HuH-7.5 (cell line): ENCODE measurements around the gene PCDHGA5.
"Not testable (repeated sequence)": the region's sequence is repeated elsewhere in the genome, so short reads cannot be mapped to it uniquely, and the experiment has no call there.

ENCODE experiments used
- DNase-seq: peaks from one replicate; pipeline ENCODE4 v3.0.0; 2011; ENCODE audit warnings: low spot score

Gene PCDHGA5

DNA sequence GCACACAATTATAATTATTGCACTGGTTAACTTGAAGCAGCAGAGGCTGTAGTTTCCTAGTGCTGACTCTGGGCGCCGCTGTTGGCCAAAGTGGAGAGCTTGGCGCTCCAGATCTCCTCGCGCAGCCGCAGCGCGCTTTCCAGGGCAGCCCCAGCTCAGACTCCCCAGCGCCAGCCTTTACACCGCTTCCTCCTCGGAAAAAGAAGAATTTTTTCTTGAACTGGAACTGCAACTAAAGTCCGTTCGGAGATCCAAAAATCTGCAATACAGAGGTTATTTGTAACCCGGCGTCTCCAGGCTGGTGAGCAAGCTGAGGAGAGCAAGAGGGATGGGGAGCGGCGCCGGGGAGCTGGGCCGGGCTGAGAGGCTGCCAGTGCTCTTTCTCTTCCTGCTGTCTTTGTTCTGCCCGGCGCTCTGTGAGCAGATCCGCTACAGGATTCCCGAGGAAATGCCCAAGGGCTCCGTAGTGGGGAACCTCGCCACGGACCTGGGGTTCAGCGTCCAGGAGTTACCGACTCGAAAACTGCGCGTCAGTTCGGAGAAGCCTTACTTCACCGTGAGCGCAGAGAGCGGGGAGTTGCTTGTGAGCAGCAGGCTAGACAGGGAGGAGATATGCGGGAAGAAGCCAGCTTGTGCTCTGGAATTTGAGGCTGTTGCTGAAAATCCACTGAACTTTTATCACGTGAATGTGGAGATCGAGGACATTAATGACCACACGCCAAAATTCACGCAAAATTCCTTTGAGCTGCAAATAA, 23.8 kb downstream of the PCDHGA5 start, which contains the start of gene PCDHGB4:
PCDHGB4 (plus strand) TSS at position 142 of the 755 bp plus-strand sequence; CDS start at position 329, 187 bp downstream.
- not testable (repeated sequence) for DNase-seq

DNA sequence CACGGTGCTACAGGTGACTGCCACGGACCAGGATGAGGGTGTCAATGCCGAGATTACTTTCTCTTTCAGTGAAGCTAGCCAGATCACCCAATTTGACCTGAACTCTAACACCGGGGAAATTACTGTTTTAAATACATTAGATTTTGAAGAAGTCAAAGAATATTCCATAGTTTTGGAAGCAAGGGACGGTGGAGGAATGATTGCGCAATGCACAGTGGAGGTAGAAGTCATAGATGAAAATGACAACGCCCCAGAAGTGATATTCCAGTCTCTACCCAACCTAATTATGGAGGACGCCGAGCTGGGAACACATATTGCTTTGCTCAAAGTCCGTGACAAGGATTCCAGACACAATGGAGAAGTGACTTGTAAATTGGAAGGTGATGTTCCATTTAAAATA, 24.7 kb downstream of the PCDHGA5 start:
- DNase-seq, result no peak

DNA sequence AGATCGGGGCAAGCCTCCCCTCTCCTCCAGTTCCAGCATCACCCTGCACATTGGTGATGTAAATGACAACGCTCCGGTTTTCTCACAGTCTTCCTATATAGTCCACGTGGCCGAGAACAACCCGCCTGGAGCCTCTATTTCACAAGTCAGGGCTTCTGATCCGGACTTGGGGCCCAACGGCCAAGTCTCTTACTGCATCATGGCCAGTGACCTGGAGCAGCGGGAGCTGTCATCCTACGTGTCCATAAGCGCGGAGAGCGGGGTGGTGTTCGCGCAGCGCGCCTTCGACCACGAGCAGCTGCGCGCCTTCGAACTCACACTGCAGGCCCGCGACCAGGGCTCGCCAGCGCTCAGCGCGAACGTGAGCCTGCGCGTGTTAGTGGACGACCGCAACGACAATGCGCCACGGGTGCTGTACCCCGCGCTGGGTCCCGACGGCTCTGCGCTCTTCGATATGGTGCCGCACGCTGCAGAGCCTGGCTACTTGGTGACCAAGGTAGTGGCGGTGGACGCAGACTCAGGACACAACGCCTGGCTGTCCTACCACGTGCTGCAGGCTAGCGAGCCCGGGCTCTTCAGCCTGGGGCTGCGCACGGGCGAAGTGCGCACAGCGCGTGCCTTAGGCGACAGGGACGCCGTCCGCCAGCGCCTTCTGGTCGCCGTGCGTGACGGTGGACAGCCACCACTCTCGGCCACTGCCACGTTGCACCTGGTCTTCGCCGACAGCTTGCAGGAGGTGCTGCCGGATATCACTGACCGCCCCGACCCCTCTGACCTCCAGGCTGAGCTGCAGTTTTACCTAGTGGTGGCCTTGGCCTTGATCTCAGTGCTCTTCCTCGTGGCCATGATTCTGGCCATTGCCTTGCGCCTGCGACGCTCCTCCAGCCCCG, 25.4 kb downstream of the PCDHGA5 start:
- DNase-seq, result no peak

DNA sequence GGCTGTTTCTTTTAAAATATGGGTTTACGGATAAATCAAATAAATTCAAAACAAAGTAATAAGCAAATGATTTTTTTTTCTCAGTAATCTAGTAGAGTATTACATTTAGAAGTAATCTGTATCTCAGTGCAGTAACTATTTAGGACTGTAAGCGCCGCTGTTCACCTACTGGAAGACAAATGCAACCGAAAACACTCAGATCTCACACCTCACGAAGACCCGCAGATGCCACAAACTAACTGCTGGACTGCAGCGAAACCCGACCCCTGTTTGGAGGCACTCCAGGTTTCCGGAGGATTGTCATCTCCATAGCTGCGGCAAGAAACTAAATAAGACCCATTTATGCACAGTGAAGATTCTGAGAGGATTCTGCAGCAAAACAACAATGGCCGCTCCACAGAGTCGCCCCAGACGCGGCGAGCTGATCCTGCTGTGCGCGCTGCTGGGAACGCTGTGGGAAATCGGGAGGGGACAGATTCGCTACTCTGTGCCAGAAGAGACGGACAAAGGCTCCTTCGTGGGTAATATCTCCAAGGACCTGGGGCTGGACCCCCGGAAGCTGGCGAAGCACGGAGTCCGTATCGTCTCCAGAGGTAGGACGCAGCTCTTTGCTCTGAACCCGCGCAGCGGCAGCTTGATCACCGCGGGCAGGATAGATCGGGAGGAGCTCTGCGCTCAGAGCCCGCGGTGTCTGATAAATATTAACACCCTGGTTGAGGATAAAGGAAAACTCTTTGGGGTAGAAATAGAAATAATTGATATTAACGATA, 28.7 kb downstream of the PCDHGA5 start, which contains the start of gene PCDHGA8:
PCDHGA8 (plus strand) TSS at position 205 of the 770 bp plus-strand sequence; CDS start at position 386, 181 bp downstream.
- DNase-seq, result no peak

DNA sequence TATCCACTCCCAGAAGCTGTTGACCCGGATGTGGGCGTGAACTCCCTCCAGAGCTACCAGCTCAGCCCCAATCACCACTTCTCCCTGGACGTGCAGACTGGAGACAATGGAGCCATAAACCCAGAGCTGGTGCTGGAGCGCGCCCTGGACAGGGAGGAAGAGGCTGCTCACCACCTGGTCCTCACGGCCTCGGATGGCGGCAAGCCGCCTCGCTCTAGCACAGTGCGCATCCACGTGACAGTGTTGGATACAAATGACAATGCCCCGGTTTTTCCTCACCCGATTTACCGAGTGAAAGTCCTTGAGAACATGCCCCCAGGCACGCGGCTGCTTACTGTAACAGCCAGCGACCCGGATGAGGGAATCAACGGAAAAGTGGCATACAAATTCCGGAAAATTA, 29.3 kb downstream of the PCDHGA5 start:
- DNase-seq, result no peak

DNA sequence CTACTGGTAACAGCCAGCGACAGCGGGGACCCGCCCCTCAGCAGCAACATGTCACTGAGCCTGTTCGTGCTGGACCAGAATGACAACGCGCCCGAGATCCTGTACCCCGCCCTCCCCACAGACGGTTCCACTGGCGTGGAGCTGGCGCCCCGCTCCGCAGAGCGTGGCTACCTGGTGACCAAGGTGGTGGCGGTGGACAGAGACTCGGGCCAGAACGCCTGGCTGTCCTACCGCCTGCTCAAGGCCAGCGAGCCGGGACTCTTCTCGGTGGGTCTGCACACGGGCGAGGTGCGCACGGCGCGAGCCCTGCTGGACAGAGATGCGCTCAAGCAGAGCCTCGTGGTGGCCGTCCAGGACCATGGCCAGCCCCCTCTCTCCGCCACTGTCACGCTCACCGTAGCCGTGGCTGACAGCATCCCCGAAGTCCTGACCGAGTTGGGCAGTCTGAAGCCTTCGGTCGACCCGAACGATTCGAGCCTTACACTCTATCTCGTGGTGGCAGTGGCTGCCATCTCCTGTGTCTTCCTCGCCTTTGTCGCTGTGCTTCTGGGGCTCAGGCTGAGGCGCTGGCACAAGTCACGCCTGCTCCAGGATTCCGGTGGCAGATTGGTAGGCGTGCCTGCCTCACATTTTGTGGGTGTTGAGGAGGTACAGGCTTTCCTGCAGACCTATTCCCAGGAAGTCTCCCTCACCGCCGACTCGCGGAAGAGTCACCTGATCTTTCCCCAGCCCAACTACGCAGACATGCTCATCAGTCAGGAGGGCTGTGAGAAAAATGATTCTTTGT, 30.6 kb downstream of the PCDHGA5 start:
- DNase-seq, result not testable (repeated sequence)

DNA sequence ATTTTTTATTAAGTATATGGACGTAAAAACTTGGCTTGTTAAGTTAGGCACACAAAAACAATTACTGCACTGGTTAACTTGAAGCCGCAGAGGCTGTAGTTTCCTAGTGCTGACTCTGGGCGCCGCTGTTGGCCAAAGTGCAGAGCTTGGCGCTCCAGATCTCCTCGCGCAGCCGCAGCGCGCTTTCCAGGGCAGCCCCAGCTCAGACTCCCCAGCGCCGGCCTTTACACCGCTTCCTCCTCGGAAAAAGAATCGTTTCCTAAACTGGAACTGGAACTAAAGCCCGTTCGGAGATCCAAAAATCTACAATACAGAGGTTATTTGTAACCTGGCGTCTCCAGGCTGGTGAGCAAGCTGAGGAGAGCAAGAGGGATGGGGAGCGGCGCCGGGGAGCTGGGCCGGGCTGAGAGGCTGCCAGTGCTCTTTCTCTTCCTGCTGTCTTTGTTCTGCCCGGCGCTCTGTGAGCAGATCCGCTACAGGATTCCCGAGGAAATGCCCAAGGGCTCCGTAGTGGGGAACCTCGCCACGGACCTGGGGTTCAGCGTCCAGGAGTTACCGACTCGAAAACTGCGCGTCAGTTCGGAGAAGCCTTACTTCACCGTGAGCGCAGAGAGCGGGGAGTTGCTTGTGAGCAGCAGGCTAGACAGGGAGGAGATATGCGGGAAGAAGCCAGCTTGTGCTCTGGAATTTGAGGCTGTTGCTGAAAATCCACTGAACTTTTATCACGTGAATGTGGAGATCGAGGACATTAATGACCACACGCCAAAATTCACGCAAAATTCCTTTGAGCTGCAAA, 34.0 kb downstream of the PCDHGA5 start, which contains the start of gene PCDHGB5:
PCDHGB5 (plus strand) TSS at position 192 of the 796 bp plus-strand sequence; CDS start at position 373, 181 bp downstream.
- peak; percentile 80 for DNase-seq

DNA sequence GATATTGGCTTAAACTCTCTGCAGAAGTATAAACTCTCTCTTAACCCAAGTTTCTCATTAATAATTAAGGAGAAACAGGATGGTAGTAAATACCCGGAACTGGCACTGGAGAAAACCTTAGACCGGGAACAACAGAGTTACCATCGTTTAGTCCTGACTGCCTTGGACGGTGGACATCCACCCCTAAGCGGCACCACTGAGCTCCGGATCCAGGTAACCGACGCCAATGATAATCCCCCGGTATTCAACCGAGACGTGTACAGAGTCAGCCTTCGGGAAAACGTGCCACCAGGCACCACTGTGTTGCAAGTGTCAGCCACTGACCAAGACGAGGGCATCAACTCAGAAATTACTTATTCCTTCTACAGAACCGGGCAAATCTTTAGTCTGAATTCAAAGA, 34.6 kb downstream of the PCDHGA5 start:
- no peak for DNase-seq

DNA sequence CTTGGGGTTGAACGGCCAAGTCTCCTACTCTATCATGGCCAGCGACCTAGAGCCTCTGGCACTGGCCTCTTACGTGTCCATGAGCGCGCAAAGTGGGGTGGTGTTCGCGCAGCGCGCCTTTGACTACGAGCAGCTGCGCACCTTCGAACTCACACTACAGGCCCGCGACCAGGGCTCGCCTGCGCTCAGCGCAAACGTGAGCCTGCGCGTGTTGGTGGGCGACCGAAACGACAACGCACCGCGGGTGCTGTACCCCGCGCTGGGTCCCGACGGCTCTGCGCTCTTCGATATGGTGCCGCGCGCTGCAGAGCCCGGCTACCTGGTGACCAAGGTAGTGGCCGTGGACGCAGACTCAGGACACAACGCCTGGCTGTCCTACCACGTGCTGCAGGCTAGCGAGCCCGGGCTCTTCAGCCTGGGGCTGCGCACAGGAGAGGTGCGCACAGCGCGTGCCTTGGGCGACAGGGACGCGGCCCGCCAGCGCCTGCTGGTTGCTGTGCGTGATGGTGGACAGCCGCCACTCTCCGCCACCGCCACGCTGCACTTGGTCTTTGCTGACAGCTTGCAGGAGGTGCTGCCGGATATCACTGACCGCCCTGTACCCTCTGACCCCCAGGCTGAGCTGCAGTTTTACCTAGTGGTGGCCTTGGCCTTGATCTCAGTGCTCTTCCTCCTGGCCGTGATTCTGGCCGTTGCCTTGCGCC, 35.7 kb downstream of the PCDHGA5 start:
- DNase-seq, result no peak

DNA sequence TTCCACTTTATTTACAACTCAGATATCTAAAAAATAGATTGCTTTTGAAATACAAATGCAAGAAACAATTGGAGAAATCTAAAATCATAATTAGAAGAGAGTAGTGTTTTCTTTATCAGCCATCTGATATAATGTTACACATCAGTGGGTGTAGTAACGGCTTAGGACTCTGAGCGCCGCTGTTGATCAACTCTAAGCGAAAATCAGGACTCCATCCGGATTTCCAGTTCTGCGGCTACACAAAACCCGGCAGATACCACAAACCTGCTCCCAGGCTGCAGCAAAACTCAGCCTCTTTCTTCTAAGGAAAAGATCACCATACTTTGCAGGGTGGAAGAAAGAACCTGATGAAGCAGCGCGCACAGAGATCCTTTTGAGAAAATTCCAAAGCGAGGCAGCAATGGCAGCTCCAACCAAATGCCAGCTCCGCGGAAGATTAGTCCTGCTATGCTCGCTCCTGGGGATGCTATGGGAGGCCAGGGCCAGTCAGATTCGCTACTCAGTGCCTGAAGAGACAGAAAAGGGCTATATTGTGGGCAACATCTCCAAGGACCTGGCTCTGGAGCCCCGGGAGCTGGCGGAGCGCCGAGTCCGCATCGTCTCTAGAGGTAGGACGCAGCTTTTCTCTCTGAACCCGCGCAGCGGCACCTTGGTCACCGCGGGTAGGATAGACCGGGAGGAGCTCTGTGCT, 38.7 kb downstream of the PCDHGA5 start, which contains the start of gene PCDHGA9:
PCDHGA9 (plus strand) TSS at position 226 of the 691 bp plus-strand sequence; CDS start at position 401, 175 bp downstream.
- no peak for DNase-seq

DNA sequence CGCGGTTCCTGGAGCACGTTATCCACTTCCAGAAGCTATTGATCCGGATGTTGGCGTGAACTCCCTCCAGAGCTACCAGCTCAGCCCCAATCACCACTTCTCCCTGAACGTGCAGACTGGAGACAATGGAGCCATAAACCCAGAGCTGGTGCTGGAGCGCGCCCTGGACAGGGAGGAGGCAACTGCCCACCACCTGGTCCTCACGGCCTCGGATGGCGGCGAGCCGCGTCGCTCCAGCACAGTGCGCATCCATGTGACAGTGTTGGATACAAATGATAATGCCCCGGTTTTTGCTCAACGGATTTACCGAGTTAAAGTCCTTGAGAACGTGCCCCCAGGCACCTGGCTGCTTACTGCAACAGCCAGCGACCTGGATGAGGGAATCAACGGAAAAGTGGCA, 39.4 kb downstream of the PCDHGA5 start:
- no peak for DNase-seq

DNA sequence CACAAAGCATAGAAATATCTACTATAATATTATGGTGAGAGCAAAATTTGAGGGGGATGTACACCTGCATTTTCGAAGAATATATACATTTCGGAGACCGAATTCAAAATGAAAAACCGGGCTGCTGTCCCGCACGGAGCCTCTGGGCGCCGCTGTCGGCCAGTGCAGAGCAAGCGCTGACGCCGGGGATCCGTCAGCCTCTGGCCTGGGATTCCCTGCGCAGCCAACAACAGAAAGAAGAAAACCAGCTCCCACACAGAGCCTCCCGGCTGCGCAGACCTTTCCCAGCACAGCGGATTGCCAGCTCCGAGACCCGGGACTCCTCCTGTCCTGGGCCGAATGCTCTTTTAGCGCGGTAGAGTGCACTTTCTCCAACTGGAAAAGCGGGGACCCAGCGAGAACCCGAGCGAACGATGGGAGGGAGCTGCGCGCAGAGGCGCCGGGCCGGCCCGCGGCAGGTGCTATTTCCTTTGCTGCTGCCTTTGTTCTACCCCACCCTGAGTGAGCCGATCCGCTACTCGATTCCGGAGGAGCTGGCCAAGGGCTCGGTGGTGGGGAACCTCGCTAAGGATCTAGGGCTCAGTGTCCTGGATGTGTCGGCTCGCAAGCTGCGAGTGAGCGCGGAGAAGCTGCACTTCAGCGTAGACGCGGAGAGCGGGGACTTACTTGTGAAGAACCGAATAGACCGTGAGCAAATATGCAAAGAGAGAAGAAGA, 44.0 kb downstream of the PCDHGA5 start, which contains the start of gene PCDHGB6:
PCDHGB6 (plus strand) TSS at position 232 of the 716 bp plus-strand sequence; CDS start at position 414, 182 bp downstream.
- not testable (repeated sequence) for DNase-seq

DNA sequence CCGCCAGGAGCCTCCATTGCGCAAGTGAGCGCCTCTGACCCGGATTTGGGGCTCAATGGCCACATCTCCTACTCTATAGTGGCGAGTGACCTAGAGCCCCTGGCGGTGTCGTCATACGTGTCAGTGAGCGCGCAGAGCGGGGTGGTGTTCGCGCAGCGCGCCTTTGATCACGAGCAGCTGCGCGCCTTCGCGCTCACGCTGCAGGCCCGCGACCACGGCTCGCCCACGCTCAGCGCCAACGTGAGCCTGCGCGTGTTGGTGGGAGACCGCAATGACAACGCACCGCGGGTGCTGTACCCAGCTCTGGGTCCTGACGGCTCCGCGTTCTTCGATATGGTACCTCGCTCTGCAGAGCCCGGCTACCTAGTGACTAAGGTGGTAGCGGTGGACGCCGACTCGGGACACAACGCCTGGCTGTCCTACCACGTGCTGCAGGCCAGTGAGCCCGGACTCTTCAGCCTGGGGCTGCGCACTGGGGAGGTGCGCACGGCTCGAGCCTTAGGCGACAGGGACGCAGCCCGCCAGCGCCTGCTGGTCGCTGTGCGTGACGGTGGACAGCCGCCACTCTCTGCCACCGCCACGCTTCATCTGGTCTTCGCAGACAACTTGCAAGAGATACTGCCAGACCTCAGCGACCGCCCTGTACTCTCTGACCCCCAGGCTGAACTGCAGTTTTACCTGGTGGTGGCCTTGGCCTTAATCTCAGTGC, 45.8 kb downstream of the PCDHGA5 start:
- no peak for DNase-seq

DNA sequence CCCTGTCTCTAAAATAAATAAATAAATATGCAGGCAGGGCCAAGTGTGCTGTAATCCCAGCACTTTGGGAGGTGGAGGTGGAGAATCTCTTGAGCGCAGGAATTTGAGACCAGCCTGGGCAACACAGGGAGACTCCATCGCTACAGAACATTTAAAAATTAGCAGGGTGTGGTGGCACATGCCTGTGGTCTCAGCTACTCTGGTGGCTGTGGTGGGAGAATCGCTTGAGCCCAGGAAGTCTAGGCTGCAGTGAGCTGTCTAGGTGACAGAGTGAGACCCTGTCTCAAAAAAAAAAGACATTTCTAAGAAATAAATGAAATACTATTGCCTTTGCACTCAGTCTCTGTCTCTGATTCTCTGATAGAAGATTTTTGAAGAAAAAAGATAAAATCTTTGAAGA, 47.6 kb downstream of the PCDHGA5 start:
- DNase-seq, result no peak

DNA sequence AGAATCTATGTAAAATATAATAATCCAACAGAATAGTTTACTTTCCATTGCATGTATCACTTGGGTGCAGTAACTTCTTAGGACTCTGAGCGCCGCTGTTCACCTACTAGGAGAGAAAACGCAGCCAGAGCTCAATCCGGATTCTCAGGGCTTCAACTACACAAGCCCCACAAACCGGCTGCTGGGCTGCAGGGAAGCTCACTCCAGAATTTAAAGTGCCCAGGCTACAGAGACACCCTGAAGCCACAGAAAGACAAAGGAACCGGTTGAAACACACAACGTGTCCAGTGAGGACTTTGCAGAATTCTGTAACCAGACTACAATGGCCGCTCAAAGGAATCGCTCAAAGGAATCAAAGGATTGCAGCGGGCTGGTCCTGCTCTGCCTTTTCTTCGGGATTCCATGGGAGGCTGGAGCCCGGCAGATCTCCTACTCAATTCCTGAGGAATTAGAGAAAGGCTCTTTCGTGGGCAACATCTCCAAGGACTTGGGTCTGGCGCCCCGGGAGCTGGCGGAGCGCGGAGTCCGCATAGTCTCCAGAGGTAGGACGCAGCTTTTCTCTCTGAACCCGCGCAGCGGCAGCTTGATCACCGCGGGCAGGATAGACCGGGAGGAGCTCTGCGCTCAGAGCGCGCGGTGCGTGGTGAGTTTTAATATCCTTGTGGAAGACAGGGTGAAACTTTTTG, 49.0 kb downstream of the PCDHGA5 start, which contains the start of gene PCDHGA10:
PCDHGA10 (plus strand) TSS at position 134 of the 686 bp plus-strand sequence; CDS start at position 323, 189 bp downstream.
- peak; percentile 91 for DNase-seq

DNA sequence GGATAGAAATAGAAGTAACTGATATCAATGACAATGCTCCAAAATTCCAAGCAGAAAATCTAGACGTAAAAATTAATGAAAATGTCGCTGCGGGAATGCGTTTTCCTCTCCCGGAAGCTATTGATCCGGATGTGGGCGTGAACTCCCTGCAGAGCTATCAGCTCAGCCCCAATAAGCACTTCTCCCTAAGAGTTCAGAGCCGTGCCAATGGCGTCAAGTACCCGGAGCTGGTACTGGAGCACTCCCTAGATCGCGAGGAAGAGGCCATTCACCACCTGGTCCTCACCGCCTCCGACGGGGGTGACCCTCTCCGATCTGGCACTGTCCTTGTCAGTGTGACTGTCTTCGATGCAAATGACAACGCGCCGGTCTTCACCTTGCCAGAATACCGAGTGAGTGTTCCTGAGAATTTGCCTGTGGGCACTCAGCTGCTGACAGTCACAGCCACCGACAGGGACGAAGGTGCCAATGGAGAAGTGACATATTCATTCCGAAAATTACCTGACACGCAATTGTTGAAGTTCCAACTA, 49.6 kb downstream of the PCDHGA5 start:
- peak; percentile 88 for DNase-seq
